IMR-90 (cell line): ENCODE results near the gene NACC2. TPM values are rescaled to one million over a fixed set of nuclear protein-coding genes. Genes with fewer than 3 reads are reported as not detected.

Experiments used
- ATAC-seq: fragments of 200-7000 bp; cut with Tn5 transposase; 2 replicates; pipeline ENCODE4 v1.9.1; 2020; ENCODE audit warnings: low read depth, mild to moderate bottlenecking, moderate library complexity
- BruUV-seq: library from RNA; stranded (reverse); fragments of 400-500 nt; replicated peaks from 2 replicates; lab custom pipeline; 2021; lab: Mats Ljungman, UMichigan
- CTCF ChIA-PET: fragments of 300-600 bp; formaldehyde crosslinking; extraction: SDS; loops from one replicate; lab custom pipeline; 2021; ENCODE audit warnings: antibody characterized with exemption; lab: Yijun Ruan, JAX
- POLR2A ChIA-PET: fragments of 300-600 bp; sonication (Branson Sonifier 250); formaldehyde crosslinking; loops from one replicate; lab custom pipeline; 2022; ENCODE audit warnings: antibody characterized with exemption; ENCODE audit not compliant: unreplicated experiment; lab: Charles Lee
- DNase-seq: peaks from one replicate; pipeline ENCODE4 v3.0.0; 2013
- H2AFZ ChIP-seq: replicated peaks from 2 replicates; pipeline ENCODE3; 2013; ENCODE audit warnings: low read length, mild to moderate bottlenecking; ENCODE audit not compliant: poor library complexity
- H2AK5ac ChIP-seq: 2 replicates; pipeline ENCODE4 v1.6.1; 2013; ENCODE audit warnings: low read depth, low read length, inconsistent platforms
- H2AK9ac ChIP-seq: replicated peaks from 2 replicates; pipeline ENCODE3; 2013; ENCODE audit warnings: mild to moderate bottlenecking, low read depth, low read length, moderate library complexity; ENCODE audit not compliant: poor library complexity
- H2BK120ac ChIP-seq: 2 replicates; pipeline ENCODE4 v1.6.1; 2013; ENCODE audit warnings: low read depth, low read length, inconsistent platforms
- H2BK15ac ChIP-seq: 3 replicates; pipeline ENCODE4 v1.6.1; 2013; ENCODE audit warnings: low read depth, low read length, inconsistent platforms
- H2BK20ac ChIP-seq: 2 replicates; pipeline ENCODE4 v1.6.1; 2013; ENCODE audit warnings: low read depth, mild to moderate bottlenecking, inconsistent platforms, low read length, moderate library complexity
- H2BK5ac ChIP-seq: 2 replicates; pipeline ENCODE4 v1.6.1; 2013; ENCODE audit warnings: mild to moderate bottlenecking, low read depth, low read length, inconsistent platforms; ENCODE audit not compliant: poor library complexity, severe bottlenecking
- H3K14ac ChIP-seq: replicated peaks from 2 replicates; pipeline ENCODE4 v1.6.1; 2013; ENCODE audit warnings: low read depth, low read length, inconsistent platforms
- H3K18ac ChIP-seq: 2 replicates; pipeline ENCODE4 v1.6.1; 2013; ENCODE audit warnings: low read depth, low read length, control low read depth
- H3K23ac ChIP-seq: 2 replicates; pipeline ENCODE4 v1.6.1; 2013; ENCODE audit warnings: low read depth, low read length, inconsistent platforms
- H3K27ac ChIP-seq: 2 replicates; pipeline ENCODE4 v1.5.1; 2013; ENCODE audit warnings: mild to moderate bottlenecking, control low read depth, low read length; ENCODE audit not compliant: insufficient read depth
- H3K27me3 ChIP-seq: 2 replicates; pipeline ENCODE4 v1.6.1; 2013; ENCODE audit warnings: low read length; ENCODE audit not compliant: control insufficient read depth, insufficient read depth
- H3K36me3 ChIP-seq: 2 replicates; pipeline ENCODE4 v1.6.1; 2013; ENCODE audit warnings: low read length, mixed read lengths; ENCODE audit not compliant: control insufficient read depth, insufficient read depth
- H3K4ac ChIP-seq: 2 replicates; pipeline ENCODE4 v1.6.1; 2013; ENCODE audit warnings: low read depth, low read length, inconsistent platforms
- H3K4me1 ChIP-seq: 2 replicates; pipeline ENCODE4 v1.6.1; 2013; ENCODE audit warnings: low read length, mixed read lengths; ENCODE audit not compliant: control insufficient read depth, insufficient read depth
- H3K4me2 ChIP-seq: 2 replicates; pipeline ENCODE4 v1.6.1; 2013; ENCODE audit warnings: low read depth, mild to moderate bottlenecking, control low read depth, low read length, moderate library complexity
- H3K4me3 ChIP-seq: 2 replicates; pipeline ENCODE4 v1.5.1; 2013; ENCODE audit warnings: low read depth, mild to moderate bottlenecking, control low read depth, low read length, moderate library complexity; ENCODE audit not compliant: insufficient read depth
- H3K56ac ChIP-seq: 2 replicates; pipeline ENCODE4 v1.6.1; 2013; ENCODE audit warnings: low read length, inconsistent platforms; ENCODE audit not compliant: insufficient read depth; ENCODE audit errors: extremely low read depth
- H3K79me1 ChIP-seq, 2 experiments: 2 replicates each; pipeline ENCODE4 v1.6.1; 2013; ENCODE audit warnings: low read length in 2 of 2, inconsistent platforms in 1 of 2, low read depth in 1 of 2
- H3K9ac ChIP-seq: 2 replicates; pipeline ENCODE4 v1.6.1; 2013; ENCODE audit warnings: low read depth, low read length, control low read depth
- H3K9me1 ChIP-seq: 2 replicates; pipeline ENCODE4 v1.6.1; 2013; ENCODE audit warnings: low read length, inconsistent platforms; ENCODE audit not compliant: insufficient read depth
- H3K9me3 ChIP-seq: 2 replicates; pipeline ENCODE4 v1.6.1; 2013; ENCODE audit warnings: low read length; ENCODE audit not compliant: control insufficient read depth, insufficient read depth
- H4K20me1 ChIP-seq: 2 replicates; pipeline ENCODE4 v1.6.1; 2013; ENCODE audit warnings: low read length, inconsistent platforms; ENCODE audit not compliant: insufficient read depth
- H4K5ac ChIP-seq: 2 replicates; pipeline ENCODE4 v1.6.1; 2013; ENCODE audit warnings: mild to moderate bottlenecking, low read depth, low read length, control low read depth
- H4K8ac ChIP-seq, 2 experiments: 2 replicates each; pipeline ENCODE4 v1.6.1; 2013; ENCODE audit warnings: low read depth in 2 of 2, low read length in 2 of 2, control low read depth in 1 of 2, inconsistent platforms in 1 of 2
- H4K91ac ChIP-seq: 2 replicates; pipeline ENCODE4 v1.6.1; 2013; ENCODE audit warnings: low read depth, low read length, inconsistent platforms; ENCODE audit not compliant: insufficient read depth
- CHD1 ChIP-seq: IDR thresholded peaks from 2 replicates; pipeline ENCODE4 v1.6.1; 2012; ENCODE audit warnings: low read depth, low read length, improper control_type of control experiment
- FOS ChIP-seq: fragments of 150-350 bp; IDR thresholded peaks from 2 replicates; pipeline ENCODE4 v1.6.1; 2016; ENCODE audit warnings: low read depth, low read length
- MAFK ChIP-seq: IDR thresholded peaks from 2 replicates; pipeline ENCODE4 v1.6.1; 2012; ENCODE audit warnings: low read depth, low read length, improper control_type of control experiment
- MXI1 ChIP-seq: IDR thresholded peaks from 2 replicates; pipeline ENCODE4 v1.6.1; 2012; ENCODE audit warnings: low read depth, mild to moderate bottlenecking, low read length, moderate library complexity, borderline replicate concordance
- NFE2L2 ChIP-seq: fragments of 150-350 bp; IDR thresholded peaks from 2 replicates; pipeline ENCODE4 v1.6.1; 2016; ENCODE audit warnings: low read depth, mild to moderate bottlenecking, low read length
- POLR2A ChIP-seq: IDR thresholded peaks from 2 replicates; pipeline ENCODE4 v1.6.1; 2012; ENCODE audit warnings: mild to moderate bottlenecking, low read depth, low read length
- RAD21 ChIP-seq: IDR thresholded peaks from 2 replicates; pipeline ENCODE4 v1.6.1; 2012; ENCODE audit warnings: low read length, improper control_type of control experiment
- RCOR1 ChIP-seq: IDR thresholded peaks from 2 replicates; pipeline ENCODE4 v1.6.1; 2012; ENCODE audit warnings: mild to moderate bottlenecking, low read length, improper control_type of control experiment; ENCODE audit not compliant: insufficient replicate concordance
- RFX5 ChIP-seq: IDR thresholded peaks from 2 replicates; pipeline ENCODE4 v1.8.0; 2012; ENCODE audit warnings: low read depth, mild to moderate bottlenecking, low read length, moderate library complexity
- SMC3 ChIP-seq: fragments of 150-350 bp; IDR thresholded peaks from 2 replicates; pipeline ENCODE4 v1.6.1; 2016; ENCODE audit warnings: low read depth, mild to moderate bottlenecking, antibody characterized with exemption, low read length, moderate library complexity
- WGBS, 2 experiments: methylation state at CpG; one replicate each; pipeline versions ENCODE4 v1.1.5 to v1.1.7; 2013; ENCODE audit warnings: missing lambda C conversion rate in 2 of 2; ENCODE audit not compliant: insufficient read length in 1 of 2; ENCODE audit errors: extremely low coverage in 2 of 2; 5-methylcytosine and 5-hydroxymethylcytosine counted together
- dilution Hi-C: fragments of 300-500 bp; cut with HindIII; formaldehyde crosslinking; loops from one replicate; pipeline ENCODE4 v1.14.3; 2018; ENCODE audit warnings: low sequenced_read_pairs; ENCODE audit not compliant: unreplicated experiment
- in situ Hi-C: fragments of 300-500 bp; cut with MboI; formaldehyde crosslinking; loops from 3 replicates; pipeline ENCODE4 v1.14.3; 2019; ENCODE audit warnings: low sequenced_read_pairs, inconsistent platforms, mixed read lengths
- intact Hi-C: fragments of 100-400 bp; cut with micrococcal nuclease; formaldehyde crosslinking; loops from 2 replicates; pipeline ENCODE4 v1.10.0; 2022
- polyA plus RNA-seq, 3 experiments: library from polyadenylated mRNA; depleted of rRNA; stranded (reverse); fragments of >200 nt; gene quantifications; 2 replicates each; pipeline ENCODE4 v1.2.3, GENCODE V29; 2012; ENCODE audit warnings: low replicate concordance in 1 of 3
- total RNA-seq: library from RNA; depleted of rRNA; stranded (reverse); fragments of >200 nt; gene quantifications from 2 replicates; pipeline ENCODE4 v1.2.3, GENCODE V29; 2012
- TF ChIP-seq, protein P1 (sequence below): conservative IDR thresholded peaks from 2 replicates; pipeline ENCODE4 v1.5.1; 2012; ENCODE audit warnings: mild to moderate bottlenecking, low read depth, low read length, improper control_type of control experiment

NACC2 gene
- total and polyA plus RNA-seq, 2 of the 4 experiments (the other 2 are of a cell fraction), result 7.9 to 19.0 TPM

DNA sequence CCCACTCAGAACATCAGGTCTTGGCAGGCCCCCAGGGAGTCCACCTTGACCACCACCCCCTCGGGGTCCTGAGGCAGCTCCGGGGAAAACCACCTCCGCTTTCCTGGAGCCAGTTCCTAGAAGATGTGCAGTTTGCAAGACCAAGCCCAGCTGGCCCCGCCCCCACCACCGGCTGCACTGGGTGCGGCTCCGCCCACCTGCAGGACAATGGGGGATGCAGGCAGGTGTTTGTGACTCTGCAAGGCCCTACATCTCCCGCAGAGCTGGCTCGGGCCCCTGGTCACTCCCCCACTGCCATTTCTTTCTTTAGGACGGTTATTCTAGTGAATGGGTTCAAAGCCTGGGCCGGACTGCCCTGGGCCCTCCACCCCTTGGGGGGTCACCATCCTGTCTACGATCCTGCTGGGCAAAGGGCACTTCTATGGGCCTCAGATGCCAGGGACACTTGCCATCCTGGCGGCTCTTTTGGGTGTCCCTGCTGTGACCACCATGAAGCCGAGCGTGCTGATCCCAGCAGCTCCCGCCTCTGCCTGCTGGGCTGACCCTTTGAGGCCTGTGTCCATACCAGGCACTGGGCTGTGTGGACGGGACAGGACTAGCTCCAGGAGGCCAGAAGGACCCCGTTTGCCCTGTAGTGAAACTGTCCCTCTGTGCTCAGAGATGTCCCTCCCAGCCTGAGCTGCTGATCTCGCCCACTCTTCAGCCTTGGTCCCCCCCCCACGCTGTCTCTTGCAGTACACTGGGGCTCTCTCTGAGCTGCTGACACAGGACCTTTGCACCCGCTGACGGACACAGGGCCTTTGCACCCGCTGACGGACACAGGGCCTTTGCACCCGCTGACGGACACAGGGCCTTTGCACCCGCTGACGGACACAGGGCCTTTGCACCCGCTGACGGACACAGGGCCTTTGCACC, 5.9 kb upstream of the NACC2 start:
- Histone ChIP-seq H3K79me1 (peaks cover 4% of the 10 kb centered on the region in 2 experiments; a peak in 3 of 4 replicates), H4K5ac (no peak overlapping the region), H3K14ac (no peak overlapping the region), H3K9ac (no peak overlapping the region), H3K36me3 (no peaks in the 10 kb centered on the region), H4K91ac (no peak overlapping the region), H3K9me3 (no peaks in the 10 kb centered on the region), H2BK120ac (no peak overlapping the region), H3K23ac (no peak overlapping the region), H2AK9ac (no peak overlapping the region), H2AFZ (no peak overlapping the region), H3K4me2 (no peak overlapping the region), H3K56ac (no peak overlapping the region), H2BK5ac (no peak overlapping the region), H3K27ac (no peak overlapping the region), H3K18ac (no peak overlapping the region), H2BK15ac (no peak overlapping the region), H3K4me1 (peaks cover 12% of the 10 kb centered on the region), H3K9me1 (0 out of 2 replicates have a peak, but pooled peaks cover 3% of the 10 kb centered on the region), H3K27me3 (no peaks in the 10 kb centered on the region), H4K20me1 (no peaks in the 10 kb centered on the region; the same call in 1 of the 2 replicates), H4K8ac (no peak overlapping the region), H3K4ac (no peak overlapping the region), H2BK20ac (no peak overlapping the region), H3K4me3 (no peak overlapping the region), H2AK5ac (no peak overlapping the region)
- no peak for ATAC-seq
- WGBS, 2 experiments, result 78% methylated on average over 11 of the region's 30 CpGs; no CpG with 5 or more reads in 1 of the 2 experiments
- TF ChIP-seq RAD21 (no peak), CHD1 (no peak), RFX5 (no peak), POLR2A (no peak), FOS (no peak), NFE2L2 (no peak), RCOR1 (no peak), MAFK (no peak), MXI1 (no peak), SMC3 (no peak)
- TF ChIP-seq, protein P1, sequence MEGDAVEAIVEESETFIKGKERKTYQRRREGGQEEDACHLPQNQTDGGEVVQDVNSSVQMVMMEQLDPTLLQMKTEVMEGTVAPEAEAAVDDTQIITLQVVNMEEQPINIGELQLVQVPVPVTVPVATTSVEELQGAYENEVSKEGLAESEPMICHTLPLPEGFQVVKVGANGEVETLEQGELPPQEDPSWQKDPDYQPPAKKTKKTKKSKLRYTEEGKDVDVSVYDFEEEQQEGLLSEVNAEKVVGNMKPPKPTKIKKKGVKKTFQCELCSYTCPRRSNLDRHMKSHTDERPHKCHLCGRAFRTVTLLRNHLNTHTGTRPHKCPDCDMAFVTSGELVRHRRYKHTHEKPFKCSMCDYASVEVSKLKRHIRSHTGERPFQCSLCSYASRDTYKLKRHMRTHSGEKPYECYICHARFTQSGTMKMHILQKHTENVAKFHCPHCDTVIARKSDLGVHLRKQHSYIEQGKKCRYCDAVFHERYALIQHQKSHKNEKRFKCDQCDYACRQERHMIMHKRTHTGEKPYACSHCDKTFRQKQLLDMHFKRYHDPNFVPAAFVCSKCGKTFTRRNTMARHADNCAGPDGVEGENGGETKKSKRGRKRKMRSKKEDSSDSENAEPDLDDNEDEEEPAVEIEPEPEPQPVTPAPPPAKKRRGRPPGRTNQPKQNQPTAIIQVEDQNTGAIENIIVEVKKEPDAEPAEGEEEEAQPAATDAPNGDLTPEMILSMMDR, result no peak
- in situ Hi-C loops (no loop called here), intact Hi-C loops (no loop called here), dilution Hi-C loops (no loop called here)
- ChIA-PET POLR2A (no interaction called here), CTCF (no interaction called here)
- DNase-seq, result no peak
- BruUV-seq, result no TSS peak
